IPS-15b (cell line): ENCODE measurements around the gene ARHGEF6.

ENCODE experiments used
- H3K27me3 ChIP-seq: one replicate; pipeline ENCODE4 v1.6.1; 2013; ENCODE audit warnings: low read length; ENCODE audit not compliant: control insufficient read depth, insufficient read depth
- H3K36me3 ChIP-seq: one replicate; pipeline ENCODE4 v1.6.1; 2013; ENCODE audit warnings: low read length; ENCODE audit not compliant: control insufficient read depth, insufficient read depth
- H3K4me1 ChIP-seq: one replicate; pipeline ENCODE4 v1.6.1; 2013; ENCODE audit warnings: mild to moderate bottlenecking, low read length; ENCODE audit not compliant: control insufficient read depth, insufficient read depth
- H3K4me3 ChIP-seq: one replicate; pipeline ENCODE4 v1.5.1; 2013; ENCODE audit warnings: low read depth, low read length
- H3K9ac ChIP-seq: one replicate; pipeline ENCODE4 v1.6.1; 2013; ENCODE audit warnings: low read depth, mild to moderate bottlenecking, low read length
- H3K9me3 ChIP-seq: one replicate; pipeline ENCODE4 v1.6.1; 2013; ENCODE audit warnings: mild to moderate bottlenecking, low read length; ENCODE audit not compliant: control insufficient read depth, insufficient read depth

The ARHGEF6 gene

GRCh38 chrX:136762820-136763452 is 17.8 kb downstream of the ARHGEF6 start:
- no peak overlapping the region for H3K4me3 ChIP-seq
- no peak overlapping the region for H3K9ac ChIP-seq
- H3K9me3 ChIP-seq: no peaks in the 10 kb centered on the region
- no peaks in the 10 kb centered on the region for H3K36me3 ChIP-seq
- H3K27me3 ChIP-seq: no peaks in the 10 kb centered on the region
- peaks cover 8% of the 10 kb centered on the region for H3K4me1 ChIP-seq

- no peaks in the 10 kb centered on the region for H3K27me3 ChIP-seq
- no peak overlapping the region for H3K4me3 ChIP-seq
- peaks cover 8% of the 10 kb centered on the region for H3K4me1 ChIP-seq
- no peak overlapping the region for H3K9ac ChIP-seq
- H3K9me3 ChIP-seq: no peaks in the 10 kb centered on the region
- H3K36me3 ChIP-seq: no peaks in the 10 kb centered on the region
These were observed 19.3 kb downstream of the ARHGEF6 start for GRCh38 chrX:136761421-136761820.

DNA sequence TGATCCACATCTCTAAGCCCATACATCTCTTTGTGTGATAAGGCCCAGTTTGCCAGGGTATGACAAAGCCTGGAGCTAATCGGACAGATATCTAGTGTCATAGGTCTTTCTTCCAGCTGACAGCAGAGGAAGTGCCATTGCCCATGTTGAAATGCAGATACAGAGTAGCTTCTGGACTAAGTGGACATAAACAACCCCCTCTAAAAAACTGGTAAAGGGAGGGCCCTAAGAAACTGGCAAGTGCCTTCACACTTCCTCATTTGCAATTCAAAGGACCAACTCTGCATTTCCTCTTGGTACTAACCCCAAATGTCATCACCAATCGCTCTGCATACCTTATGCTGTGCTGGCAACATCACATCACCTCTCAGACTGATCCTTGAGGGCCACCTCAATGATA is 20.8 kb downstream of the ARHGEF6 start:
- peaks cover 8% of the 10 kb centered on the region for H3K4me1 ChIP-seq

GRCh38 chrX:136755411-136755810 is 25.3 kb downstream of the ARHGEF6 start:
- Histone ChIP-seq H3K9me3 (peaks cover 4% of the 10 kb centered on the region), H3K4me1 (peaks cover 4% of the 10 kb centered on the region), H3K27me3 (no peaks in the 10 kb centered on the region), H3K4me3 (no peak overlapping the region), H3K36me3 (no peaks in the 10 kb centered on the region), H3K9ac (no peak overlapping the region)

More for the DNA sequence above, 20.8 kb downstream of the ARHGEF6 start:
- Histone ChIP-seq H3K27me3 (no peaks in the 10 kb centered on the region), H3K9me3 (no peaks in the 10 kb centered on the region), H3K9ac (no peak overlapping the region), H3K4me3 (no peak overlapping the region), H3K36me3 (no peaks in the 10 kb centered on the region)

- Histone ChIP-seq H3K4me3 (no peak overlapping the region), H3K9me3 (peaks cover 4% of the 10 kb centered on the region), H3K4me1 (peaks cover under 1% of the 10 kb centered on the region), H3K36me3 (no peaks in the 10 kb centered on the region), H3K27me3 (no peaks in the 10 kb centered on the region), H3K9ac (no peak overlapping the region)
These were observed 26.1 kb downstream of the ARHGEF6 start for GRCh38 chrX:136754651-136755050.

DNA sequence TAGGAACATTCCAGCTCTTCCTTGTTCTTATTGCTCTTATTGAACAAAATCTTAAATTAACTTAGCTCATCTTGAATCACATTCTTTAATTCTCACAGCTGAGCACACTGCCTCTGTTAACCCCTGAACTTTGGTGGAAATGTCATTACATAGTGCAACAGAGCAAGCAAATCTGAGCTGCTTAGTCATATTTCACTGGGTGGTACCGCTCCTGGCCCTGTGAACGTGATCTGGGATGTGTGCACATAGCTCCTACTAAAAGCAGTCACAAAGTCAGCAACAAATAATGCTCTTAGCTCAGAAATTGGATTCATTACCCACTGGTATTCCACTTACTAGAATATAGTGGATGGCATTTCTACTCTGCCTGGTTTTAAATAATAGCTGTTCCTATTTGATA is 27.9 kb downstream of the ARHGEF6 start:
- Histone ChIP-seq H3K9me3 (peaks cover 4% of the 10 kb centered on the region), H3K4me3 (no peak overlapping the region), H3K4me1 (no peaks in the 10 kb centered on the region), H3K36me3 (no peaks in the 10 kb centered on the region), H3K27me3 (no peaks in the 10 kb centered on the region), H3K9ac (no peak overlapping the region)

DNA sequence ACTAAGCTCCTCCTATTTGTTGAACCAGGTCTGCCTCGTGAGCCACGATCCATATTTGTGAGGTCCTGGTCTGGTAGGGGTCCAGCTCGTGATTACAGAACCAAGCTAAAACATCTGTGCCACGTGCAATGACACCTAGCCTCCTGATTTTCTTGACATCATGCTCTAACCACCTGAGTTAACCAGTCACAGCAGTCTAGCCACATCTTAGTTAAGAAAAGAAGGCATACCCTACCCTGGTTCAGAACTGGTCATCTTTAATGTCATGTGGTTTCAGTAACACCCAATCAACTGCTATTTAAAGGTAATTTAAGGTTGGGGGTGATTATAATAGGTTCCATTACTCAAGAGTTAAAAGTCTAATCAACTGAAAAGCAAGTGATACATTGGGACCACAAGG is 28.4 kb downstream of the ARHGEF6 start:
- Histone ChIP-seq H3K9me3 (peaks cover 4% of the 10 kb centered on the region), H3K27me3 (no peaks in the 10 kb centered on the region), H3K4me3 (no peak overlapping the region), H3K4me1 (no peaks in the 10 kb centered on the region), H3K9ac (no peak overlapping the region), H3K36me3 (no peaks in the 10 kb centered on the region)

- peaks cover under 1% of the 10 kb centered on the region for H3K4me1 ChIP-seq
- H3K9ac ChIP-seq: no peak overlapping the region
- H3K4me3 ChIP-seq: no peak overlapping the region
- H3K27me3 ChIP-seq: no peaks in the 10 kb centered on the region
- peaks cover 4% of the 10 kb centered on the region for H3K9me3 ChIP-seq
- no peaks in the 10 kb centered on the region for H3K36me3 ChIP-seq
These were observed 30.4 kb downstream of the ARHGEF6 start for GRCh38 chrX:136750364-136750763.

DNA sequence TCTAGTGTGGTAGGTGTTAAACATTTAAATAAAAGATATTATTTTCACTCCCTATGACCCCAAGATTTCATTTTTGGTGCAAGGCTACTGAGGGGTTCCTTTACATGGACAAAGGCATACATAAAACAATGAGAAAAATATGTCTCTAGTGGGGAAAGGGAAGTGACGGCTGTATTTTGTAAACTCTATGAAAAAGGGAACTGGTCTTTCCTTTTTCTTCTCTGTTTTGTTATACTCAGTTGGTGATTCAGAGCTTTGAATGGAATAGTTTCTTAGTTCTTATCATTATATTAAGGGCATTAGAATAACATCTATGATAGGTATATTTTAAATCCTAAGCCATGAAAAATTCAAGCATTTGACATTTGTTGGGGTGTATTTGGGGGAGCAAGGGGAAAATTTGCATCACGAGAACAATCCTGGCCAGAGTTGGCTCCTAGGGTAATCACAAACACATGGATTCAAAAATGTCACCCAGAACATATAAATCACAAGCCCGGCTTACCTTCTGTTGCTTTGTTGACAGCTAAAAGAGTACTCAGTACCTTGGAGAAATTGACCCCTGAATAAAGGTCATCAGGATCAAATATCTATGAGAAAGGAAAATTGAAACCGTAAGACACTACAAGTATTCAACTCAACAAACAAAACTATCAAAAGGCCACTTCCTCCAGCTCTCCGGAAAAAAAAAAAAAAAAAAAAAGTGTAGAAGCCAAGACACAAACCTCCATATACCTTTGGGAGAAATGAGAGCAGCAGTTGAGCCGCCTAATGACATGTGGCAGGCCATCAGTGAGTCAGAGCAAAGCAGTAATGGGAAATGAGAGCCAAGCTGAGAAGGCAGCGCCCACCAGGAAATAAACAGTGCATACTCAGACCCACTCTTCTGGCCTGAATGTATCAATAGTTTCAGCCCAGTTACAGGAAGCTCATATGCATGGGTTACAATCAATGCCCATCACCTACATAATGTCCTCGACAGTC is 33.4 kb downstream of the ARHGEF6 start:
- no peaks in the 10 kb centered on the region for H3K36me3 ChIP-seq
- no peaks in the 10 kb centered on the region for H3K9me3 ChIP-seq
- H3K27me3 ChIP-seq: no peaks in the 10 kb centered on the region
- peaks cover 4% of the 10 kb centered on the region for H3K4me1 ChIP-seq
- H3K4me3 ChIP-seq: no peak overlapping the region
- H3K9ac ChIP-seq: no peak overlapping the region

DNA sequence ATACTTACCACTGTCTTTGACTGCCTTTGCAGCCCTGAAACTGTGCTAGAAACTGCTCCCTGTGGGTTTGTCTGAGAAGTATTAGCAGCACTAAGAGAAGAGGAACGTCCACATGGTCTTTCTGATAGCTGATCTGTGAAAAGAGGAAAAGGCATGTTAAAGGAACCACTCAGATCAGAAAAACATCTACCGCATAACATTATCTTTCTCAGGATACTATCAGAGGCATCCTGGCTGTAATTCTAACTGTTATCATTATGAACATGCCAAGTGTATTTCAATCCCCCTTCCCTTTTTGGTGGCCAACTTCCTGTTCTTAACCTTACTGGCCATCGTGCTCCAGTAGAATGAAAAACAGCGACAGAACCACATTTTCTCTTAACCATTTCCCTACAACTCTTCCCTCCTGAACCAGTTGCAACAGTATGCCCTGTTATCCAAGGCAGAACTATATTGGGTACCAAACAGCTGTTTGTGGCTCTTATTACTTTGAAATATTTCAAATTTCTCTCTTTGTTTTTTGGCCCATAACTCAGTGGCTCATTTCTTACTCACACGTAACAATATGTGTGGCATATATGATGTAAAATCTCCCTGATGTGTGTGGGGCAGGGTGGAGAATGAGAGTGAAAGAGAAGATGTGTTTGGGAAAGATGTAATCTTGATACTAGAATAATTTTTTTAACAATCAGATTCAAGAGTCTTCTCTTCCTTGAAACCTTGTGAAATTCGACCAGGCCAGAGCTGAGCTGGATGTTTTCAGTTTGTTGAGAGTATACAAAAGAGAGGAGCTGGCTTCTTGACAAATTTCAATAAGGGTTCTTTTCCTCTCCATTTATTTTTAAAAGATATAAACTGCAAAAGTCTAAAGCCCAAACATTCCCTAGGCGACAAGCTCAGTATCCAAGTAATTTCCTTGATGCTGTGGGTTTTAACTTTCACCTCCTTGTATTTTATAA is 35.2 kb downstream of the ARHGEF6 start:
- Histone ChIP-seq H3K9me3 (no peaks in the 10 kb centered on the region), H3K4me3 (no peak overlapping the region), H3K27me3 (no peaks in the 10 kb centered on the region), H3K36me3 (no peaks in the 10 kb centered on the region), H3K4me1 (peaks cover 4% of the 10 kb centered on the region), H3K9ac (no peak overlapping the region)

DNA sequence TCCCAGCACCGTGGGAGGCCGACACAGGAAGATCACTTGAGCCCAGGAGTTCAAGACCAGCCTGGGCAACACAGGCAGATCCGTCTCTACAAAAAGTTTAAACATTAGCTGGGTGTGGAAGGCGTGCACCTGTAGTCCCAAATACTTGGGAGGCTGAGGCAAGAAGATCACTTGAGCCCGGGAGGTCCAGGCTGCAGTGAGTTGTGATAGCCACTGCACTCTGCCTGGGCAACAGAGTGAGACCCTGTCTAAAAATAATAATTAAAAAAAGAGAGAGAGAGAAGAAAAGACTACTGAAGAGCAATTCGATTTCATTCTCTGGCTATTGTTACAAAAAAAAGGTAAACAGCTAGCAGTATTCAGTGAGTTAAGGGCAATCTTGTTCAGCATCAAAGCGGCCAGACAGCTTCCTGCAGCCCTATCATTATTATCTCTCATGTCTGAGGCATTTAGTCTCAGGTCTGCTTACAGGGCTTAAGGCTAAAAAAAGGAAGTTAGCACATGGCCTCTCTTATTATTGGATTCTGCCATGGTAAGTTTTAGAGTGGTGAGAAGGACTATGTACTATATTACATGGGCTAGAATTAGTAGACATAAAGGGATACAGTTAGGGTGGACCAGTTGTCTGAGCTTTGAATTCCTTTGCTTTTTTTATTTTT is 37.9 kb downstream of the ARHGEF6 start:
- Histone ChIP-seq H3K4me1 (peaks cover 4% of the 10 kb centered on the region), H3K4me3 (no peak overlapping the region), H3K9ac (no peak overlapping the region), H3K27me3 (no peaks in the 10 kb centered on the region), H3K36me3 (no peaks in the 10 kb centered on the region), H3K9me3 (no peaks in the 10 kb centered on the region)
